GM18520 (cell line): ENCODE results near the gene CACTIN.
"Not testable (repeated sequence)": the region's sequence is repeated elsewhere in the genome, so short reads cannot be mapped to it uniquely, and the experiment has no call there.

ENCODE experiments used
- ATAC-seq: cut with Tn5 transposase; IDR thresholded peaks from one replicate; pipeline ENCODE4 v1.9.1; 2021; ENCODE audit not compliant: unreplicated experiment

CACTIN gene

DNA sequence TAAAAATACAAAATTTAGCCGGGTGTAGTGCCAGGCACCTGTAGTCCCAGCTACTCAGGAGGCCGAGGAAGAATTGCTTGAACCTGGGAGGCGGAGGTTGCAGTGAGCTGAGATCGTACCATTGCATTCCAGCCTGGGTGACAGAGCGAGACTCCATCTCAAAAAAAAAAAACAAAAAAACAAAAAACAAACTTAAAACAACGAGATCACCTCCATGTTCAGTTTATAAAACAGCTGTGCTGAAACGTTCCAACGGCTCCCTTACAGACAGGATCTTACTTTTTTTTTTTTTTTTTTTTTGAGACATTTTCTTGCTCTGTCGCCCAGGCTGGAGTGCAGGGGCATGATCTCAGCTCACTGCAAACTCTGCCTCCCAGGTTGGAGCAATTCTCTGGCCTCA is 2.2 kb upstream of the CACTIN start:
- not testable (repeated sequence) for ATAC-seq

DNA sequence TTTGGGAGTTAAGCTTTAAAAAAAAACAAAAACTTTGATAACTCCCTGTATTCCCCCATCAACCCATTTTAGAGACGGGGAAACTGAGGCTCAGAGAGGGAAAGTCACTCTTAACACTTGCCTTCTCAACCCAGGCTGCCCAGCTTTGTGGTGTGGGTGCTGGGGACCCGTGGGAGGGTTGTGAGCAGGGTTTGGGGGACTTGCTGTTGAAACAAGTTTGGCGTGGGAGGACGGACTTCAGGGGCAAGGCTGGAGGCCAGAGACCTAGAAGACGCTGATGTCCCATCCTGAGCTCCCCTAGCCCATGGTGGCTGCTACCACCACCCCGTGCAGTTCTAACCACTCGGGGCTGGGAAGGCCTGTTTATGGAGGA is 747 bp upstream of the CACTIN start:
- ATAC-seq: no peak

DNA sequence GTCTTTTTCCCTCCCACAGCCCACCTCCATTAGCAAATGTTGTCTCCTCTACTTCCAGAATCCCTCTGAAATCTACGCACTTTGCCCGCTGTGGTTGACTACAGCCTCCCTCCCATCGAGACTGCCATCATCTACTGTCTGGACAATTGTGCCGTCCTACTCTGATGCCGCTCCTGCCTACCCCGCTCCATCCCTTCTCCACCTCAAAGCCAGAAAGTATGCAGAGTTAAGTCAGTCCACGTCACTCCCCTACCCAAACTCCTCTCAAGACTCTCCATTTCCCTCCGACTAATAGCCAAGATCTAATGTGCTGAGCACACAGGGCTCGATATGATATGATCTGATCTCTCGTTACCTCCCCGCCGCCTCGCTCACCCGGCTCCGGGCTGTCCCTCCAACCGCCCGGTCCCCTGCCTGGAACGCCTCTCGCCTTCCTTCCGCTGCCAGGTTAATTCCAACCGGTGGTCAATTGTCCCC is 556 bp downstream of the CACTIN start:
- ATAC-seq: no peak

DNA sequence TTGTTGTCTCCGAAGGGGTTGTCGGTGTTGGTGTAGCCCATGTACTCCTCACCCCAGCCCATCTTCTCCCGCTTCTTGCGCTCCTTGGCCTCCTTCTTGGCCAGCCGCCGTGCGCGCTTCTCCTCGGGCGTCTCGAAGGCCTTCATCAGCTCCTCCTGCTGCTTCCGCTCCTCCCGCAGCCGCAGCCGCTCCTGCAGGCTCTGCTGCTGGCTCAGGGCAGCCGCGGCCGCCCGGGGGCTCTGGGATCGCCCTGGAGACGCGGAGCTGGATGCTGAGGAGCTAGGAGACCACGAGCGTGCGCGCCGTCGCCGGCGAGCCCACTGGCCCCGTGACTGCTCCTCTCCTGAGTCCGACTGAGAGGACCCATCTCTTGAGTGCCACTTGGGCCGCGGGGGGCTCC is 2.9 kb downstream of the CACTIN start:
- ATAC-seq: no peak

DNA sequence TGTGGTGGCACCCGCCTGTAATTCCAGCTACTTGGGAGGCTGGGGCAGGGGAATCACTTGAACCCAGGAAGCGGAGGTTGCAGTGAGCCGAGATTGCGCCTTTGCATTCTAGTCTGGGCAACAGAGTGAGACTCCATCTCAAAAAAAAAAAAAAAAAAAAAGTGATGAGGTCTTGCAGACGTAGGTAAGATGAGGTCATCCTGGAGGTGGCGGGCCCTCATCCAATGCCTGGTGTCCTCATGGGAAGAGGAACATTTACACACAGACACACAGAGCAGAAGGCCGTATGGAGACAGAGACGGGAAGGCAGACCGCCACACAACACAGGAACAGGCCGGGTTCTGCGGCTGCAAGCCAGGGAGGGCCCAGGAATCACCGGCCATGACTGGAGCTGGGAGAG is 4.4 kb downstream of the CACTIN start:
- ATAC-seq: no peak

DNA sequence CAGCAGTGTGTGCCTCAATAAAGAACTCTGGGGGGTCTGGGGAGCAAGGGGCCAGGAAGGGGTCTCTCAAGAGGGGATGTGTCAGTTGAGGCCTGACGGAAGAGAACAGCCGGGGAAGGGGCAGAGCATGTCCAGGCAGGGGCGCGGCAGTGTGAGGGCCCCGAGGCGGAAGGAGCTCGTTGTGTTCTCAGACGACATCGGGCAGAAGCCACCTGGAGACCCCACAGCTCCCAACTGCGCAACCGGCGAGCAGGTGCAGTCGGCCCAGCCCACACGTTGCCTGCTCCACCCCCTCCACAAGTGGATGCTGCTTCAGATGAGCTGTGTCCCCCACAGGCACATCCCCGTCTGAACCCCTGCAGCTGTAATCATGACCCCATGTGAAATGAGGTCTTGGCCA is 4.9 kb downstream of the CACTIN start:
- ATAC-seq: no peak

DNA sequence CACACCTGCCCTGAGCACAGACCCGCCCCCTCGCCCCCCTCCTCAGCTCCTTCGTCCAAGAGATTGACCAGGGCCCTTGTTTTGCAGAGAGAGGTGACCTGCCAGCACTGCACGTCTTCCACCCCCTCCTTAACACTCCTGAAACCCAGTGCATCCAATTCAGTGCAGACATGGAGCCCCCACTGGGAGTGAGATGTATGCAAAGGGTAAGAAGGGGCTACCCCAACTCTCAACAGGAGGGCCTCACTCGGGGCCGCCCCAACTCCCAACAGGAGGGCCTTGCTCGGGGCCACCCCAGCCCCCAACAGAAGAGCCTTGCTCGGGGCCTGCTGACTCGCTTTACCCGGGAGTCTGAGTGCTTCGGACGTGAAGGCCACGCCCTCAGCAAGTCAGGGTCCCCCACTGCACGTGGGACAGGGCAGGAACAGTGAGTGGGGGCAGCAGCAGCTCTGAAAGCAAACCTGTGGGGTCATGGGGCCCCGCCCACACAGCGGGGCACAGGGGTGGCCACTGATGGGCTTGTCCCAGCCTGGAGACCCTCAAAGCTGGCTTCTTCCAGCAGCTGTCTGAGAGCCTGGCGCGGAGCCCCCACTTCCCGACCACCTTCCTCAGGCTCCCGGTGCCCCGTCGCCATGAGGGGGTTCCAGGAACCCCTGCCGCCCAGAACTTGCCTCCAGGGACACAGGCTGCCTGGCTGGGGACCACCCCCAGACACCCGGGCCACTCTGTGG is 5.6 kb downstream of the CACTIN start:
- no peak for ATAC-seq

DNA sequence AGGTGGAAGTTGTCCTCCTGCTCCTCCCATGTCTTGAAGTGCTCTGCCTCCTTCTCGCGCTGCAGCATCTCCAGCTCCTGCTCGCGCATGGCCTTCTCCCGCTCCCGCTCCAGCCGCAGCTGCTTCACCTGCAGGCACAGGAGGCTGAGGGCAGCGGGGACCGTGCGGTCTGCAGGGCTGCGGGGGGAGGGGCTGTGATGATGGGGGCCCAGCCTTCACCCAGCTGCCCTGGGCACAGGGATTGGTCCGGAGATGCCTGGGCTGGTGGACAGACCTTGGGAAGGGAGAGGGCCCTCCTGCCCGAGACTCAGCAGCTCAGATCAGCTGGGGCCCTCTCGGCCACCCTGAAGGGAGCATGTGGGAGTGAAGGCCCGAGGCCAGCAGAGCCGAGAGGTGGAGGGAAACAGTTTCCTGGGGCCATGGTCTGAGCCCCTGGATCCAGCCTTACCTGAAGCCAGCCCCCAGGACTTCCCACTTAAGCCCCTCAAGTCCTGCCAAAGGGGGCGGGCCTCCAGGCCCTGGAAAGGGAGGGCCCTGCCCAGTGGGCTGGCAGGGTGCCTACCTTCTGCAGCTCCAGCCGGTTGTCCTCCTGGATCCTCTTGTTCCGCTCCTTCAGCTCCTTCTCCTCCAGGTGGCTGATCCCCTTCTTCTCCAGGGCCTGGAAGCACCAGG is 6.3 kb downstream of the CACTIN start:
- ATAC-seq: no peak

DNA sequence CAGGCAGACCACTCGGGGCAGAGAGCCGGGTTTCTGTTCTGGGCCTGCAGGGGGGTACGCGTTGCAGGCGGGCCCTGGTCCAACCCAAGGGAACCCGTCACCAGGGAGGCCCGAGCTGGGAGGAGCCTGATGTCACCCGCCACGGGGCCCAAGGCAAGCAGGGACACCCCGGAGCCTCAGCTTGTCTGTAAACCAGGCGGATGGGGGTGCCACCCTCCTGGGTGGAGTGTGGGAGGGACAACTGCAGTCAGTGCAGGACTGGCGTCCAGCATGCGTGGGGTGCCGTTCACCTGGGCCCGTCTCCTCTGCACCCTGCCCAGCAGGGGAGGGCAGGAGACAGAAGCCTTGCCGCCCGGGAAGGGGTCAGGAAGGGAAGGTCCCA is 7.0 kb downstream of the CACTIN start:
- ATAC-seq: no peak

DNA sequence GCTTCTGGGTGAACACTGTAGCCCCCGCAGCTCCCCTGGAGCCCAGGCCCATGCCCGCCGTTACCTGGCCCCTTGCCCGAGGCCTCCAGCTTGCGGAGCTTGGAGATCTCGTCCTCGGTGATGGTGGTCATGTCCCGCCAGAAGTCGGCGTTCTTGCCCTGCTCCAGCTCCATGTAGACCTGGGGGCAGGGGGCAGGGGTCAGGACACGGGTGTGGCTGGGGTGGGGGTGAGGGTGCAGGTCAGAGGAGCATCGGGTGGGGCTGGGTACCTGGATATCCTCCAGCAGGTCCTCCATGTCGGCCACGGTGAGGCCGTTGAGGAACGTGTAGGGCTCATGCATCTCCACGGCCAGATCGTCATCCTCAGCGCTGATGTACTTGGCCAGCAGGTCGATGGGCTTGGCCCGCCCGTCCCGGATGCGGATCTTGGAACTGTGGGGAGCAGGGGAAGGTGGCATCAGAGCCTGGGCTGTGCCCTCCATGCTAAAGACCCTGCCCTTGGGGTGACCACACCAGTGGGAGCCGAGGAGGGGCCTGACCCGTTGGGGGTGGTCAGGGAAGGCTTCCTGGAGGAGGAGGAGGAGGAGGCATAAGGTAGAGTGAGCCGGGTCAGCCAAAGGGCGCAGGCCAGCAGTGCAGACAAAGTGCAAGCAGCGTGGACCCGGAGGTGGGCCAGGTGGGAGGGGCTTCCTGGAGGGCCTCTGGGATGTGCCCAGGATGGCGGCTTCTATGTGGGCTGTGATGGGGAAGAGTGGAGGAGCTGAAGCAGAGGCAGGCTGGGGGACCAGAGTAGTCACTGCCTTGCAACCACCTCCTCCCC is 7.6 kb downstream of the CACTIN start:
- no peak for ATAC-seq

DNA sequence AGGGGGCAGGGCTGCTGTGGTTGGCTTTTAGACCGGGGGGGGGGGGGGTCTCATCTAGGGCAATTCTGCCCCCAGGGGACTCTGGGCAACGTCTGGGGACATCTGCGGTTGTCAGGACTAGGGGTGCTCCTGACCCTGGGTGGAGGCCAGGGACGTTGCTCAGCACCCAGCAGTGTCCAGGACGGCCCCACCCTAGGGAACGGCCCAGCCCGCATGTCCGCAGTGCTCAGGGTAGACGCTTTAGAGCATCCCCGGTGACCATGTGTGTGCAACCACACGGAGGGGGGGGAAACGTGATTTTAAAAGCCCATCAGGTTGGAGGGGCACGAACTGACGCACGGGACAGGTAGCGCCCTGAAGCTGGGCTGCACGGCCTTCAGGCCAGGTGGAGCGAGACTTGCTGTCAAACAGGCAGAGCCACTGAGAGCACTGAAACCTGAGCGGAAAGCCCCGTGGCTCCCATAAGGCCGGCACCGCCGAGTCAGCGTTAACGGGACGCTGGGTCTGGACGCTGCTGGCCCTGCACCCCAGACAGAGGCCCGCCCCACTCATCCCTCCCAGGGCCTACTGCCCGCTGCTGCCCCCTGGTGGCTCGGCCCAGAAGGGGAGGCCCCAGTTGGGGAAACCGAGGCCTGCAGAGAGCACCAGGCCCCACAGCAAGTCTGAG is 8.3 kb downstream of the CACTIN start:
- ATAC-seq: peak; percentile 40

DNA sequence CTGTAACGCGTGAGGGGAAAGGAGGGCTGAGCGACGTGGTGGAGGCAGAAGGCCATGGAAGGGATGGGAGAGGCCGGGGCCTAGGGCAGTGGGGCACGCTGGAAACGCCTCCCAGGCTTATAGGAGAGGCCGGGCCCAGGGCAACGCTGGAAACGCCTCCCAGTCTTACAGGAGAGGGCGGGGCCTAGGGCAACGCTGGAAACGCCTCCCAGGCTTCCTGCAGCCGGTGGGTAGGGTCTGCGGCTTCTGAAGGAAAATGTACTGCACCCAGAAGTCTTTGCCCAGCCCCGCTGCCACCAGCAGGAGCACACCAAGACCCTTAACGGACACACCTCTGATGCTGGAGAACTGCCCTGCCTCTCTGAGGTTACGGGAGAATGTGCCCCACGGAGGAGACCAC is 9.1 kb downstream of the CACTIN start:
- no peak for ATAC-seq

DNA sequence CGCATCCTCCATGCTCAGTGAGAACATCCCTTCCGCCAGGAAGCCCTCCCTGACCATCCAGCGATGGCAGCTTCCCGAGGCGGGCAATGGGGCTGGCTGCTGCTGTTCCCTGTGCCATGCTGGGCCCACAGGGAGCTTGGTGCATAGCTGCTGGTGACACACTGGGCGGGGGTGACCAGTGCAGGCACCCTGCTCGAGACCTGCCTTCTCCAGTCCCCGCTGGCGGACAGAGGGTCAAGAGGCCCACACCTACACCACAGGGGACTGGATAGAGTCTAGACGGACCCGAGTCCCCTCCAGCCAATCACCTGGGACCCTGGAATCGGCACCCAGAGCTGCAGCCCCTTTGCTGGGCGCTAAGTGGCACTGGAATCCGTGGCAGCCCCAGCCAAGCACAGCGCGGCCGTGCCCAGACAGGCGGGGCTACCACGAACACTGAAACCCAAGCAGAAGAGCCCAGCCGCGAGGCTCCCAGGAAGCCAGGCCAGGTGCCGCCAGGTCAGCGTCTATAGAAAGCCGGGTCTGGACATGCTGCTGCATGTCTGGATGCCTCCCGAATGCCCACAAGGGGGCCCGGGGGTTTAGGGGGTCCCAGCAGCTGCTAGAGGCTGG is 11.0 kb downstream of the CACTIN start:
- no peak for ATAC-seq

DNA sequence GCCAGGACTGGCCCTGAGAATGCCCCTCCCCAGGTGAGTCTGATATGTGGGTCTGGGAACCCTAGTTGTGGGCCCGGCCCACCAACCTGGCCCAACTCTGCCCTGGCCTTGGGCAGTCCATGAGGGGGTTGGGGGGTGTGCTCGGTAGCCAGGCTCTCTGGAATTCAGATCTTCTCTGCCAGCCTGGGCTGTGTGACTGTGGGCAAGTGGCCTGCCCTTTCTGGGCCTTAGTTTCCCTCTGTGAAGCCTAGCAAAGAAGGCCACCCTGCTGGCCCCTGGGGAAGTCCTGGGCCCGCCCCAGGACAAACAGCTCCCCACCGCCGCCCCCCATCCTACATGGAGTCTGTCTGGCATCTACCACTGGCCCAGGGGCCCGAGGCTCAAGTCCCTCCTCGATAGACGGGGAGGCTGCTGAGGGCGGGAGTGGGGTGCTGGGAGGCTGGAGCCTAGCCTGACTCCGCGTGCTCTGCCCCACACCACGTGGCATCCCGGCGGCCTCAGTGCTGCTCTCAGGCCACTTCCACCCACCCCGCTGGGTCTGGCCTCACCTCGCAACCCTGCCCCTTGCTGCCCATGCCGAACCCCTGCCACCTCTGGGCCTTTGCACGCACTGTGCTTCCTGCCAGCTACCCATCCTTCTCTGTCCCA is 11.6 kb downstream of the CACTIN start:
- no peak for ATAC-seq

DNA sequence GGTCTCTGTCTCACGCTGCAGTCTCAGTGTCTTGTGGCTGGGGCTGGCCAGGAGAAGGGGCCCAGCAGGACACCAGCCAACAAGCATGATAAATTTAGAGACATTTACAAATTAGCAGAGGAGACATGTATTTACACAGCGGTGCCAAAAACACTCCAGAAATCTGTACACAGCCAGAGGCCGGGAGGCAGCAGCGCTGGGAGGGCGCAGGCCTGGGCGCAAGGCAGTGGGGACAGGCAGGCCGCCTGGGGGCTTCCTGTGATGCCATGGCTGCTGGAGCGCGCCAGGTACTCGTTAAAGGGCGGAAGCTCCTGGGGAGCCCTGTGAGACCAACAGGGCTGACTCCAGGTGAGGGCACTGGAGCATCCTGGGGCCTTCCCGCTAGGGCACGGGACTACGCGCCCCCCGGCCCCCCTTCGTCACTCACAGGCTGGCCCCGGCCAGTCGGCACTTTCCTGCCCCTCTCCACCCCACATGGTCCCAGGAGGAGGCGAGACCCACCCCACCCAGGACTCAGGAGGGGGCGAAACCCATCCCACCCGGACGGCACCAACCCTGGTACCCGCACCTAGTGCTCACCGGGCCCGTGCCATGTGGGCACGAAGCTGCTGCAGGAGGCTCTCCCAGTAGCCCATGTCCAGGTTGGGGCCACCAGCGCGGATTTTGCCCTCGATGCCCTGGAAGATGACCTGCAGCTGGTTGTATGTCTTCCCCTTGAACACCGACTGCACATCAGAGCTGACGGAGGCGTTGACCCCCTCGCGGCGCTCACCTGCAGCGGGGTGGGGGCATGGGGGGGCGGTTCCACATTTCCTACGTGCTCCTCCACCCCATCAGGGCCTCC is 12.6 kb downstream of the CACTIN start:
- no peak for ATAC-seq

DNA sequence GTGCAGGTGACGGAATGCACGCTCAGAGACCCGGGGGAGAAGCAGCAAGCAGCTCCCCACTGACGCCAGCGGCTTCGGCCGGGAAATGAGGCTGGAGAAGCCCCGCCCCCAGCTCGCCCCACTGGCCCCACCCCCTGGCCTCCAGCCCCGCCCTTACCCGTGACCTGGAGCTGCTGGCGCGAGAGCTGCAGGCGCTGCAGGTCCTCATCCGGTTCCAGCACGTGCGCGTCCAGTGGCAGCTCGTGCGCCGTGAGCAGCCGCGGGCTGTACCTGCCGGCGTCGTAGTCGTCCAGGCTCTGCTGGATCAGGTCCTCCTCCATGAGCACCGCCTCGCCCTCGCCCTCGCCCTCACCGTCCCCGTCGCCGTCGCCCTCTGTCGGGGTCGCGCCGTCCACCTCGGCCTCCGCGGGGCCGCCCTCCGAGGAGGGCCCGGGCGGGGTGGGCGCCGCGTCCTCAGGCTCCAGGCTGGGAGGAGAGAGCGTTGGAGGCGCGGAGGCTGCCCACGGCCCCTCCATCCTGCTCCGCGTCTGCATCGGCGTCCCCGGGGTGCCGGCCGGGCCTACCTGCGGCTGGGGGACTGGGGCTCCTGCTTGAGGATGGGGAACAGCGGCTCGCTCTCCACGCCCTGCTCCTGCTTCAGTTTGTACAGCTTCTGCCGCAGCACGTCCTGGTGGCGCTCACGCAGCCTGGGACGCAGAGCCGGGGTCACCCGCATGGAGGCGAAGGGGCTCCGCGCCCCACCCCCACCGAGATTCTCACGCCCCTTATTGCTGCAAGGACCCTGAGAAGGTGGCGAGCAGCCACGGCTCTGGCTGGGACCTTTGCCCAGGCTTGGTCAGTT is 13.5 kb downstream of the CACTIN start:
- no peak for ATAC-seq

DNA sequence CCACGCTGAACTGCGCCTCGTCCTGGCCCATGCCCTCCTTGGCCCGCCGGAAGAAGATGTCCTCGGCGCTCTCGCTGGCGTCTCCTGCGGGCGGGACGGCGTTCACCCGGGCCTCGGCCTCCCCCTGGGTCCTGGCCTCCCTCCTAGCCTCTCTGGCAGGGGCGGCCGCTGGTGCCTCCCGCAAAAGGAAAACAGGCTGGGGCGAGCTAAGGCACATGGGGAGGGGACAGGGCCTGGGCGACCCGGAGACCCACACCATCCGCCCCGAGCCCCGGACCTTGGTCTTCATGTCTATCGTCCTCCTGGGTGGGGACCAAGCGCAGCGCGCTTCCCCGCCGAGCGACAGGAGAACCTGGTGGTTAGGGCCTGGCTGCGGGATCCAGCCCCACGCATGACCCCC is 14.3 kb downstream of the CACTIN start:
- no peak for ATAC-seq

DNA sequence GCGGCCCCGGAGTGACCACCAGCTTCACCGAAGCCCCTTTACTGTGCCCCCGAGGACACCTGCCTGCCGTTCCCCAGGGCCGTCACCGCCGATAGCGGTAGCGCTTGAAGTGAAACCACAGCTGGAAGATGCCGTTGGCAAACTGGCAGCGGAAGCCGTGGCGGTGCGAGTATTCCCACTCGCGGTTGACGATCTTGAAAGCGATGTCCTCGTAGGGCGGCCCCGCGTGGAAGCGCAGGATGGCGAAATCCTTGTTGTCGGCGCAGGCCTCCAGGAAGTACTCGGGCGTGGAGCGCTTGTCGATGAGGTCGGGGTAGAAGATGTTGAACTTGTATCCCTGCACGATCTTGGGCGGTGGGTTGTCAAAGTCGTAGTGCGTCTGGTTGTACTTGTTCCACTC is 14.7 kb downstream of the CACTIN start:
- no peak for ATAC-seq
